ENCODE results near the gene TPMT.
"Not testable (repeated sequence)": the region's sequence is repeated elsewhere in the genome, so short reads cannot be mapped to it uniquely, and the experiment has no call there.

TPMT gene

DNA sequence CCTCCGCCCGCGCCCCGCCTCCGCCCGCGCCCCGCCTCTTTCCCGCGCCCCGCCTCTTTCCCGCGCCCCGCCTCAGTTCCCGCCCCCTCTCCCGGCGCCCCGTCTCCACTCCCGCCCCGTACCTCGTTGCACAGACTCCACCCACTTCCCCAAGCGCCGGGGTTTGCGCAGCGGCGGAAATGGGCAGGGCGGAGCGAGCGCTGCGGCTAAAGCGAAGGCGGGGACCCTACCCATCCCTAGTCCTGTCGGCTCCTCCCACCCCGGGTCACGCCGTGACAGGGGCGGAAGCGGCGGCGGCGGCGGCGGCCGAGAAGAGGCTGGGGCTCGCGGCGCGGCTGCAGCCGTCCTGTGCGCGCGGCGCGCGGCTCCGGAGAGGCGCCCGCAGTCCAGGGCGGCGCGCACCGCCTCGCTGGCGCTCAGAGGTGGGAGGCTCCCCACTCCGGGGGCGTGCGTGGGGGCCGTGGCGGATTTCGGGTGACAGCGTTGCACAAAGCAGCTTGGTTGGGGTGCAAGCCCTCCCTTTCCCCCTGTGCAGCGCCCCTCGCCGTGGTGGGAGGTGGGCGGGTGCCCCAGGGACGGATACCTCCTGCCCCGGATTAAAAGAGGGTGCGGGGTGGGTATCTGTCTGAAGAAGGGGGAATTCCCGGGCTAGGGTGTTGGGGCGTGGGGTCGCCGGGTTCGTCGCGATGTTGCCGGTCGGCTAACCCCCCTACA is 430 bp upstream of the TPMT start, which contains the start of gene KDM1B:
TSS of gene KDM1B (plus strand) at position 273 of the 714 bp plus-strand sequence. CDS start 4,474 bp downstream, outside the sequence.
- DNase-seq: peak; percentile 96 to 98 (median 97)

- DNase-seq: no peak
These were observed 1.6 kb downstream of the TPMT start for GRCh38 chr6:18153311-18153703.

DNA sequence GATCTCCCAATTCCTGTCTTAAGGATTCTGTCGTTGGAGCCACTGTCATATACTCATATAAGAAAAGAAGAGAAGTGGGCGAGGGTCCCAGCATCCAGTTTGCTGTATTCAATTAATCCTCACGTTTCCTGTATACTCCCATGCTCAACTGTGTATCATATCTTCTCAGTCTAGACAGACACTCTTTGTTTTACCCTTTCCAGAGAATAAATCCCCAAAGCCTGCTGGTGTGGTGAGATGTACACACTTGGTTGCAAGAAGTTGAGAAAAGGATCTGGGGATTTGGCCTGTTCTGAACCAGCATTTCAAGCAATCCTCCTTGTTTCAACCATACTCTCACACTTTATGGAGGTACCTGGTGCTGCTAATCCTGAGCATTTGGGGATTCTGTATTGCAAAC is 3.1 kb downstream of the TPMT start:
- no peak for DNase-seq

DNA sequence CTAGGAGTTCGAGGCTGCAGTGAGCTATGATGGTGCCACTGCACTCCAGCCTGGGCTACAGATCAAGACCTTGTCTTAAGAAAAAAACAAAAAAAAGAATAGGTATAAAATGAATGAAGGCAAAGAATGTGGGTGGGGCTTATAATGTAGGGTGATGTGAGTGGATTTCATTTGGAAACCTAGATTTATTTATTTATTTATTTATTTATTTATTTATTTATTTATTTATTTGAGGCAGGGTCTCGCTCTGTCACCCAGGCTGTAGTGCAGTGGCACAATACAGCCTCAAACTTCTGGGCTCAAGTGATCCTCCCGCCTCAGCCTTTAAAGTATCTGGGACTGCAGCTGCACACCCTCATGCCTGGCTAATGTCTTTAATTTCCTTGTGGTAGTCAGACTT is 3.5 kb downstream of the TPMT start:
- not testable (repeated sequence) for DNase-seq

- DNase-seq: no peak
These were observed 6.4 kb downstream of the TPMT start for GRCh38 chr6:18148304-18149025.

DNA sequence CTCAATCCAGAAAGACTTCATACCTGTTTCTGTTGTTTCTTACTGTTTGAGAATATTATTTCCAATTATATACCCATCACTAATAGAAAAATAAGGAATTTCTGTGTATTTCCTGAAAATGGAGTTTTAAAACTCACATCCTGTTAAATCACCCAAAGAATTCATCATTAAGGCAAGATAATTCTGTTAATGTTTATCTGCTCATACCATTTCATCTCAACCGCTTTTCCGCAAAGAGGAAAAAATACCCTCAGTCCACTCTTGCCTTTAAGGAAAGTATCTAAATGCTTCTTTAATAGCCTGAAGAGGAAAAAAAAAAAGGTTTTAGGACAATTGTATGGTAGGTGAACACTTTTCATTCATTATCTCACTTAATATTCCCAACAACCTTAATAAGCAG is 7.3 kb downstream of the TPMT start:
- DNase-seq: no peak

DNA sequence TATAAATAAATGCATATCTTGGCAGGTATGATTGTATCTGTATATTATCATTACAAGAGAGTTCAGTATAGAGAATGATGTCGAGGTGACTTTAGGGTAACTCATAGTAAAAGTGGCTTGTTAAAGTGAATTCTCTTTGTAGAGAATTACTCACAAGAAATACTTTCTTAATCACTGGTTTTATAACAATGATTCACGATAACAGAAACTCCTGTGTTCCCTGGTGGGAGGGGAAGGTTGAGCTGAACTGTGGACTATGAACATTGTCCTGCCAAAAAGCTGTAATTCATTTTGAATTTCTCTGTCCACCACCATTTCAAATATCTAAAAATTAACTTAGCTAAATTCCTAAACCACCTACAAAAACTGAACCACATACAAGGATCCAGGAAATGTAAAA is 7.7 kb downstream of the TPMT start:
- no peak for DNase-seq

DNA sequence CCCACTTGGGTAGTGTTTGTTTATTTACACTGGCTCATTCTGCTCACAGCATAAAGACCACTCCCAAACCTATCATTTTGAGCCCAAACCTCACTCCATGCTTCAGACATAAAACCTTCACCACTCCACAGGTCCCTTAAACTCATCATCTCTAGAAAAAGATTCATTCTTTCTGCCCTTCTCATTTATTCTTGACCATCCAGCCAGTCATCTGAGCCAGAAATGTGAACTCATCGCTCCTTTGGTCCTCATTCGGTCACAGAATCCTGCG is 12.4 kb downstream of the TPMT start:
- no peak for DNase-seq

DNA sequence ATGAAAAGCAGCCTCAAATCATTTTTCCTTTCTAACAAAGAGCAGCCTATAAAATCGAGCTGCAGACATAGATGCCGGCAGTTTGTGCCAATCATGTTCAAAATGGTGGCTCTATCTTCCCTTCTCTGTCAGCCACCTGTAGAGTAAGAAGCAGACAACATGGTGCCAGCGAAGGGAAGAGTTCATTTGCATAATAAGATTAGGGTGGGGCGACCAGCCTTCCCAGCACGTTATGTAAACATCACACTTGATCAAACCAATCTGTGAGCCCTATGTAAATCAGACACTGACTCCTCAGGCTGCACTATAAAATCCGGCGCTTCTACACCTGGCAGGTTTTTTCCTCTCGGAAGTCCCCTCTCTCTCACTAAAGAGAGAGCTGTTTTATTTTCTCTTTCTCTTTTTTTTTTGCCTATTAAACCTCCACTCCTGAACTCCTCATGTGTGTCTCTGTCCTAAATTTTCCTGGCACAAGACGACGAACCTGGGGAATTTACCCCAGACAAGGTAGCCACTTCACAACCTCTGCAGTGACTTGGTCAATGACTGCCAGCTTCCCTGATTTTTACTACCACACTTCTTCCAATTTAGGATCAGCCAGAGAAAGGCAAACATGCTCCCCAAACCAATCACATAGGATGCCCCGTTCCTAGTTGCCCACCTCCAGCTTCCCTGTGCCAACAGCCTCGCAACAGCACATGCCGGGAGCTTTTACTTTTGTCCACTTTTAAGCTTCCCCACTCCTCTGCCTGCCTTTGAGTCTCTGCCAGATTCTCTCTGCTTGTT is 12.9 kb downstream of the TPMT start:
- peak; percentile 46 to 78 (median 49) for DNase-seq

- DNase-seq: no peak
These were observed 14.8 kb downstream of the TPMT start for GRCh38 chr6:18139935-18140621.

DNA sequence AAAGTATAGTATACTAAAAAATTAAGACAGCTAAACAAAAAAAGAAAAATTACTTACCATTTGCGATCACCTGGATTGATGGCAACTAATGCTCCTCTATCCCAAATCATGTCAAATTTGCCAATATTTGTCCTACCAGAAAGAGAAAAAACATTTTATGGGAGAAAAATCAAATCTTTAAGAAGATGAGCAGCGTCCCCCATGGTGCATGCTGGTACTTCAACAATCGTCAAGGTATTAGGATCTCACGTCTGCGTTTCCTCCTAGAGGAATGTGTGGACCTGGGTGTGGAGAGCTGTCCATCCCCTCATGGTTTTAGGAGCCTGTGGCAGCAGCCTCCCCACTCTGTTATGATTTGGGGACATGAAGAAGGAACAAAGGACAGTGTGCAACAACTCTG is 16.0 kb downstream of the TPMT start:
- DNase-seq: no peak

- no peak for DNase-seq
These were observed 18.6 kb downstream of the TPMT start for GRCh38 chr6:18136260-18136659.

GRCh38 chr6:18135171-18135570 is 19.7 kb downstream of the TPMT start:
- no peak for DNase-seq

- no peak for DNase-seq
These were observed 22.5 kb downstream of the TPMT start for GRCh38 chr6:18132346-18132745.

- DNase-seq: no peak
These were observed 28.8 kb downstream of the TPMT start for GRCh38 chr6:18126121-18126520.

DNA sequence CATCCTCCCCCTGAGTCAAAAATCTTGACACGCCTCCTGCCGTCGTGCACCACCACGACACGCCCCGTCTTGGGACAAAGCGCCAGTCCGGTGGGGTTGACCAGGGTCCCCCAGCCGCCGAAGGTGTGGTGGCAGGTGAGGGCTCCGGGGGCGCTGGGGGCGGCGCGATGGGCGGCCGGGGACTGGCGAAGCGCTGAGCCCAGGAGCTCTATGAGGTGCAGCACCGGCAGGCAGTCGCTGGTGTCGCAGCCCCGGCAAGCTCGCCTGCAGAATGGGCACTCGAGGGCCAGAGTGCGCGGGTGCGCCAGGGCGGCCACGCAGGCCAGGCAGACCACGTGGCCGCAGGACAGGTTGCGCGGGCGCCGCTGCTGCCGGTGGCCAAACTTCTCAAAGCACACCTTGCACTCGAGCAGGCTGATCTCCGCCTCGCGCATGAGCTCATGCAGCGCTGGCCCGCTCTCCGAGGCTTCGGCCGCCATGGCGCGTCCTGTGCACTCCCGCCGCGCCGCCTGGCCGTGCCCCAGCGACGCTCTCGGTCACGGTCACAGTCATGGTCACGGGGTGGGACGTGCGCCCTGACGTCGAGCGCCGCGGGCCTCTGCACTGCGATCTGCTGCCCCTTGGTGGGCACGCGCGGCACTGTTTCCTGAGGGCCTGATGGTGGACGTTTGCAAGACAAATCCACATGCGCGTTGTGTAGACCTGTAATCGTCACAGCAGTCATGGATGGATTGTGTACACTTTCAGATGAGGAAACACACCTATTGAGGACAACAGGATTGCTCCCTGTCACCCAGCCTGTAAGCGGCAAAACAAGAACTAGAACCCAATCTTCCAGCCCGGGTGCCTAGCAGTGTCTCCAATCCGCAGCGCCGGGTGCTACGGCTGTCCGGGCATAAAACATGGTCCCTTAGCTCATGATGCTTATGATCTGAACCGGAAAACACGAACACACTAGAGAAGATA is 32.5 kb downstream of the TPMT start, which contains the start of gene NHLRC1:
TSS of gene NHLRC1 (minus strand) at position 550 of the 966 bp plus-strand sequence. CDS start at position 479, 71 bp downstream.
- DNase-seq: peak; percentile 84 to 93 (median 90)

DNA sequence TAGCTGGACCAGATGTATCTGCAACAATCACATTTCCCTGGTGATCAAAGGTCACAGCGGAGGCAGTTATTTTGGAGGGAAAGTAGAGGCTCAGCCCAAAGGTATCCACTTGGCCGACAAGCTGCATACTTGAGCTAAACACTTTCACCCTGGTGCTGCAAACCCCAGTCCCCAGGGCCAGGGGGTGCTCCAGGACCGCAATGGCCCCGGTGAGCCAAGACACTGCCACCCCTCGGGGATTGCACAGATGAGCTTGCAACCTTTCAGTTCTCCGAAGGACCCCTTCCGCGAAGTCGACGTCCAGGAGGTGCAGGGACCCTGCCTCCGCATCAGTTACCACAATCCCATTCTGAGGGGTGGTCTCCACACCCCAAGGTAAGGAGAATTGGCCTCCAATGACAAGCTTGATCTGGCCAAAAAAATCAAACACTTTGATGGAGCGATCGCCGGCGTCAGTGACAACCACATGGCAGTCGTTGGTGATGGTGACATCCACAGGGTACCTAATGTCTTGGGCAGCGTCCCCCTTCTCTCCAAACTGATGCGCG is 33.2 kb downstream of the TPMT start:
- no peak for DNase-seq

- DNase-seq: no peak
These were observed 35.6 kb downstream of the TPMT start for GRCh38 chr6:18119236-18119635.

DNA sequence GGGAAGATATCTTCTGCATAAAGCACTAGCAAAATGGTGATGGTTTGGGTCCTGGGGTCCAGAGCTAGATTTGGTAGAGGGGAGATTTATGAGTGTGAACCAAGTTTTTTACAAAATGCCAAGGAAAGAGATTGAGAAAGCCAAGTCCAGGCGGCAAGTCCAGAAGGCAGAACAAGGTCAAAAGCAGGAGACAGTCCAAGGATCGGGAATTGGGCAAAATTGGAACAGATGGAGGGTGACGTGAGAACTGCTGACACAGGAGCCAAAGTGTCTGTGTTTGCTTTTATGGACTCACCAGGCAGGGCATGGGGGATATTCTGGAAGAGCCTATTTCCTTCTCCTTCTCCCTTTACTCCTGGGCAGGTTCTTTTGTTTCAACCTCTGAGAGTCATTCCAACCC is 36.5 kb downstream of the TPMT start:
- no peak for DNase-seq

DNA sequence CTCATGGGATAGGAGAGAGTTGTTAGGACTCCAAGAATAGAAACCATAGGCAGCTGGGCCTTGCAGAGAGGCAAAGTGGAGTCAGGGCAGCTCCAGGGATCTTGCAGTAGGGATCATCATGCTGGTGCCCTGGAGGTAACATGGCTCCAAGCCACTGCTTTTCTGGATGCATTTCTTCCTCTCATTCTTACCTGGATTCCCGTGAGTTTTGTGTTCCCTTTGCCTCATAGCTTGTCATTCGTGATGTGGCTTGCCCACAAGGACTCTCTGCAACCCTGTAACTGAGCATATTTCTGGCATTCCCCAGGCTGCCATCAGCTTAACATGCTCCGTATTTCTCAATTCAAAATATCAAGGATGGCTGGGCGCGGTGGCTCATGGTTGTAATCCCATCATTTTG is 37.7 kb downstream of the TPMT start:
- DNase-seq: no peak

DNA sequence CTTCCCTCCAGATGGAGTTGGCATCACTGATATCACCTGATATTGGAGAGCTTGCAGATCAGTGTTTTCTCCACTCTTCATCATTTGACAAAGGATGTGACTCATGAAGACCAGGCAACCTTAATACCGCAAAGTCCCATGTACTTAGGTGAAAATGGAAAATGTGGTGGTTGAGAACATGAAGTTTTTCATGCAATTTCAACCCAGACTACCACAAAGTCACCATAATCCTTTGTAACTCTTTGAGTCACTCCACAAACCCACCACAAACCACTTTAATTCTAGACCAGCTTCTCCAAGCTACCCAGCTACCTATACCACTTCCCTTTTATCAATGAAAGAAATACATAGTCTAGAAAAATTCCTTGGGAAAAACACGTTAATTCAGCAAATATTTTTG is 39.5 kb downstream of the TPMT start:
- no peak for DNase-seq

GRCh38 chr6:18110162-18110561 is 44.7 kb downstream of the TPMT start:
- no peak for DNase-seq

Data from NCI-H1417 (cell line).